Measurements from ENCODE around the gene ZBTB7C.

The ZBTB7C gene

GRCh38 chr18:48181857-48182256 lies 227.3 kb downstream of the ZBTB7C start:
- DNase-seq, result no peak

DNA sequence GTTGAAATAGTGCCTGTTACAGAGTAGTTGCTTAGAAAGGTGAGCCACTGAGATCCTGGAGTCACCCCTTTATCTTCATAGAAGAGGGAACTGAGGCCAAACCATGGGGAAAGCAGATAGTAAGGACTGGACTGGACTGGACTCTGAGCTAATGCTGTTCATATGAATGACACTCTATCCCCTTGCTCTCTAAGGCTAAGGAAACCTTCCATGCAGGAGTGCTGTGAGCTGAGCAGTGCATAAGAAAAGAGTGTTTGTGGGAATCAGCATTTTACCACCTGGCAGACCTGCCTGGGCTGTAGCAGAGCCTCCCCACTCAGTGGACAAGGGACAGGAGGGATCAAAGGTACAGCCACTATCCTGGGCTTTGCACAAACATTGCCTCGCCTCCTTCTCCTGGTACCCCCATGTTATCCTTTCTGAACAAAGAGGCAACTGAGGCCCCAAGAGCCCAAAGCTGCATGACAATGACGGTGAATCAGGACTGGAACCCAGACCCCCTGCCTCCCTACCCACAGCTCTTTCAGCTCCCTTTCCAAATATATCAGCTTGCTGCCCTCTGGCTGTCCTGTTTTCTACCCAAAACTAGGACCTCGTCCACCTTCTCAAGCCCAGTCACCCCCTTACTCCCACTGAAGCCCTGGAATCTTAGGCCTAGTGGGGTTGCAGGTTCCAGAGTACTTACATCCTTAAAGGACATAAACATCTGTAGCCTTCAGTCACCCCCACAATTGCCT lies 227.9 kb downstream of the ZBTB7C start:
- DNase-seq, result no peak

DNA sequence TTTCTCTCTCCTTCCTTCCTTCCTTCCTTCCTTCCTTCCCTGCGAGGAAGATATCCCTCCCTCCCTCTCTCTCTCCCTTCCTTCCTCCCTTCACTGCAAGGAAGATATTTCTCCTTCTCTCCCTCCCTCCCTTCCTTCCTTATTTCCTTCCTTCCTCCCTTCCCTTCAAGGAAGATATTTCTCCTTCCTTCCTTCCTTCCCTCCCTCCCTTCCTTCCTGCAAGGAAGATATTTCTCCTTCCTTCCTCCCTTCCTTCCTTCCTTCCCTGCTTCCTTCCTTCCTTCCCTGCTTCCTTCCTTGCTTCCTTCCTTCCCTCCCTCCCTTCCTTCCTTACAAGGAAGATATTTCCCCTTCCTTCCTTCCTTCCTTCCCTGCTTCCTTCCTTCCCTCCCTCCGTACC lies 229.5 kb downstream of the ZBTB7C start:
- no peak for DNase-seq

GRCh38 chr18:48179001-48179400 lies 230.2 kb downstream of the ZBTB7C start:
- DNase-seq, result no peak

GRCh38 chr18:48176909-48177308 lies 232.3 kb downstream of the ZBTB7C start:
- no peak for DNase-seq

DNA sequence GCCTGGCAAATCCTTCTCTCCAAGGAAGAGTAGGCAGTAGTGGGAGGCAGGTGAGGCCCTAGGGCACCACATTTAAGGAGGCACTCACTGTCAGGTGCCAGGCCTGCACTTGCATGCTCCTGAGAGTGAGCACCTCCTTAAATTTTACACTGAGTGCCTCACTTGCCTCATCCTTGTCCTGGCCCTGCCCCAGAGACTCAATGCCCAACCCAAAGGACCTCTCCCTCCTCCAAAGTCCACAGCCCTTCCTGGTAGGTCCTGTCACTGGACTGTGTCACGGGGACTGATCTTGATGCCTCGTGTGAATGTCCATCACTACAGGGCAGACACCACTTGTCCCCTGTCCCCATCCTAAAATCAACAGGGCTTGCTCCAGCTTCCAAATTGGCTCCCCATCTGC lies 235.6 kb downstream of the ZBTB7C start:
- no peak for DNase-seq

GRCh38 chr18:48172226-48173006 lies 236.8 kb downstream of the ZBTB7C start:
- DNase-seq, result no peak

DNA sequence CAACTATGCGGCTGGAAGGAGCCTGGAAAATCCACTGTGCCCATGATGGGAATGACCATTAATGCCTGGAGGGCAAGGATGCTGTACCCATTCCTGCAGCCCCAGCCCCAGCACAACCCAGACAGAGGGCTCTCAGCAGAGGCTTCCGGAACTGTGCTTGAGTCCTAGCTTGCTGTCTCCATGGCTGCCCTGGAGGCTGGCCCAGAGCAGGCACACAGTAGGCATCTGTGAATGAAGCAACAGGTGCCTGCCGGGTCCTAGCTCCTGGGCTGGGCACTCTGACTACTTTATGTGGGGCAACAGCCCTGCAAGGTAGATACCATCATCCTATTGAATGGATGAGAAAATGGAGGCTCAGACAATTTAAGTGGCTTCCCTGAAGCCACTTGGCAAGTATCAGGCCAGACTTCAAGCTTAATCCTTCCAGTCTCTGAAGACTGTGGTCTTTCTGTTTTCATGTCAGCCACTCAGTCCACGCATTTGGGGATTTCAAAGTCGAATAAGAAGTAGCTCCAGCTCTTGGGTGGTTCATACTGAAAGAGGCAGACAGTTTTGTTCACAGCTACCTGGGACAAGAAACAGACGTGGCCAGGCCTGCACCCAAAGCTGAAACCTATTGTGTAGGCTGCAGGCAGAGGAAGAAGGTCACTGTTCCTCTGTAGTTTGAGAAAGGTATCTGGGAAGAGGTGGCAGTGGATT lies 237.5 kb downstream of the ZBTB7C start:
- no peak for DNase-seq

DNA sequence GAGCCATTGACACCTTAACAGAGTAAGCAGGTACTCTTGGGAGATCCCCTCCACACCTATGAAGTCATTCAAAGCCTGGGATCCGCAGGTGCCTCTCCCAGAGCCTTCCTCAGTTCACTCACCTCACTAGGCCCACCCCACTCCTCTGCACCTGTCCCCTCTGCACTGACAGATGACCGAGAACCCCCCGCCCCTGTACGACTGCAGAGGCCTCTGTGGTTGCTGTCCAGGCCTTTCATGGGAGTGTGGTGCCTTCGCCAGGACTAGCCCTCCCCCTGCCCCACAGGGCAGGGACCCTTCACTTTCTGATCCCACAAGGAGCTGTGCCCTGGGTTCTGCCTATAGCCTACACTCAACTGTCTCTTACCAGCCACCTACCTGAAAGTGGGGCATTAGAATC lies 238.5 kb downstream of the ZBTB7C start:
- no peak for DNase-seq

GRCh38 chr18:48168861-48169260 lies 240.3 kb downstream of the ZBTB7C start:
- no peak for DNase-seq

DNA sequence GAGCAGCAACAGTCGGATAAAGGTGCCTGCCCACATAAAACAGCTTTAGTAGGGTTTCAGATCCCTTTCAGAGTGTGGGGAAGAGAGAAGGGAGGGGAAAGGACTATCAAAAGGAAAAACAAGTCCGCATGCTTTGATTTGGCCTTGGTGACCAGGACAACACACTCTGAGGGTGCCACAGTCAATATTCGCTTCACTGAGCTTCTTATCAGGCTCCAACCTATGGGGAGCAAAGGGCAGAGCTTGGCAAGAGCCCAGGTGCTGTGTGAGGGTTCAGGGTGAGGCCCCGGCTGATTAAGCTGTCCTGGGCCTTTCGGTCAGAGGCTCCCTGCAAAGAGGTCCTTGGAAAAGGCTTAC lies 241.3 kb downstream of the ZBTB7C start:
- DNase-seq, result no peak

- no peak for DNase-seq
These were observed 242.8 kb downstream of the ZBTB7C start for GRCh38 chr18:48166336-48166875.

GRCh38 chr18:48165111-48165866 lies 243.9 kb downstream of the ZBTB7C start:
- no peak for DNase-seq

GRCh38 chr18:48164701-48165100 lies 244.5 kb downstream of the ZBTB7C start:
- DNase-seq, result no peak

- DNase-seq, result no peak
These were observed 245.1 kb downstream of the ZBTB7C start for GRCh38 chr18:48164116-48164515.

DNA sequence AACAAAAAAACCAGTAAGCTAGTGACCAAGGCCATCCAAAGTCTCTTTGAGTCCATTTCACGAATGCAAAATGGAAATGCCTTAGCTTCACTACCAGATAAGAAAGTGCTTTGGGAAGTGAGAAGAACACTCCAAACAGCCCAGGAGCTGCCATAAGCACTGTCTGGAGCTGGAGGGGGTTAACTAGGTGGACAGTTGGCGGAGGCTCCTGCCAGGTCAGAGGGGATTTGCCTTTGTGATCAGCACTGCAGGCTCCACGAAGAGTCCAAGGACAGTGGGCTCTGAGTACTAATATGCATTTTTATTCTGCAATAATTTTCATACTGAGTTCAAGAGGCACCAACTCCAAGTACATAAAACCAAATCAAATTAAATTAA lies 245.5 kb downstream of the ZBTB7C start:
- no peak for DNase-seq

GRCh38 chr18:48162956-48163737 lies 246.0 kb downstream of the ZBTB7C start:
- DNase-seq, result no peak

DNA sequence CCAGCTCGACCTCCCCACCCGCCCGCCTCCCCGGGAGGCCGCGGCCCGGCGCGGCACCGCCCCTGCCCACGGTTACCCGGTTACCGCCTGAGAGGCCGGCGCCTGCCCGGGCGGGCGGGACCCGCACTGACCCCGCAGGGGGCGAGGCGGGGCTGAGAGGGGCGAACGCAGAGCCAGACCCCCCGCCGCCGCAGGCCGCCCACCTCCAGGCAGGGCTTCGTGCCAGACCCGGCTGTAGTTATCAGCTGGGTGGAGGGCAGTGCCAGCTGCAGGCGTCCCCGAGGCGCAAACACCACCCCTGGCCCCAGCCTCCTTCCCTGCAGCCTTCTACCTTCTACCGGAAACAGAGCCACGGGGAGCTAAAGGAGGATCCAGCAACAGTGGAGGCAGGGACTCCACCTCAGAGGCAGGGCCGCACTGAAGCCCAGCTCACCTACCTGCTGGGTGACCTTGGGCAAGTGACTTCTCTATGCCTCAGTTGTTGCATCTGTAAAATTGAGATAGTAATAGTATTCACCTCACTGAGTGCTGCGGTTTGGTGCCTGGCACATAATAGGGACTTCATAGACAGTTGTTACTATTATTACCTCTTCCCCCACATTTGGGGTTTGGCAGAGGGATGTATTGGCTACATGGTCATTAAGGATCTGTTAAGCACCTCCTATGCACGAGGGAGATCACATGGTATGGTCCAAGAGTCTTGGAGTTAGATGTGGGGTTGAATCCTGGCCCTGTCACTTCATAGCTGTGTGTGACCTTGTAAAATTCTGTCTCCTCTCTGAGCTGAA lies 247.1 kb downstream of the ZBTB7C start:
- no peak for DNase-seq

DNA sequence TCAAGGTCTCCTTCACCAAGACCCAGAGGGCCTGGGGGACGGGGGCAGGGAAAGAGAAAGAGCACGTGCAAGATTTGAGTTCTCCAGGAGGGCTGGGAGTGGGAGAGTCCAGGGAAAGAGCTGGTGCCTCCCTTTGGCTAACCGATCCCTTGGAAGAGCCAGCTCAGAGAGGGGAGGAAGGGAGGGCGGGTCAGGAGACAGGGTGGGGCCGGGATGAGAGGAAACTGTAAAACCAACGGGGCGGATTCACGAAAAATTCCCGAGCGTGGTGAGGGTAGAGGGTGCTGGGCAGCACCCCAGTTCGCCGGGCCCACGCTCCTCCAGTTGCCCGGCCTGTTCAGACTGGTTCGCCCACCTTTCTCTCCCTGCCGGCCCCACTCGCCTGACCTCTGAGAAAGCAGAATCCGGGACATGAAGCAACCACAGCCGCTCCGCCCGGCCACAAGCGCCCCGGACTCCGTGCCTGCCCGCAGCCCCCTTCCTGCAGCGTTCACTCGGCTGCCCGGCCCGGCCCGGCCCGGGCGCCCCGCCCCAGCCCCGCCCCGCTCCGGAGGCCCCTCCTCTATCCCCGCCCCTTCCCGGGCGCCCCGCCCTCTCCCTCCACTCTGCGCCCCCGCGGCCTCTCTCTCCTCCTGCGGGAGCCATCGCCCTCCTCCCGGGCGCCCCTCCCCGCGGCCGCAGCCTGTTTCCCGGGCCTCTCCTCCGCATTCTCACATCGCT lies 247.8 kb downstream of the ZBTB7C start:
- peak; percentile 58 for DNase-seq

- DNase-seq, result no peak
These were observed 248.6 kb downstream of the ZBTB7C start for GRCh38 chr18:48160622-48161021.

- DNase-seq, result no peak
These were observed 249.4 kb downstream of the ZBTB7C start for GRCh38 chr18:48159816-48160215.

Measured in activated CD4-positive, alpha-beta T cell treated with anti-CD3 and anti-CD28 coated beads, Interleukin-2, amount 50 U/mL, for 16 hours (primary cell).